HG03108 (cell line): ENCODE measurements around the gene USP17L10.
"Not testable (repeated sequence)": the region's sequence is repeated elsewhere in the genome, so short reads cannot be mapped to it uniquely, and the experiment has no call there.

Source experiments
- ATAC-seq: cut with Tn5 transposase; IDR thresholded peaks from one replicate; pipeline ENCODE4 v1.9.1; 2021; ENCODE audit warnings: moderate library complexity; ENCODE audit not compliant: unreplicated experiment

The USP17L10 gene, protein sequence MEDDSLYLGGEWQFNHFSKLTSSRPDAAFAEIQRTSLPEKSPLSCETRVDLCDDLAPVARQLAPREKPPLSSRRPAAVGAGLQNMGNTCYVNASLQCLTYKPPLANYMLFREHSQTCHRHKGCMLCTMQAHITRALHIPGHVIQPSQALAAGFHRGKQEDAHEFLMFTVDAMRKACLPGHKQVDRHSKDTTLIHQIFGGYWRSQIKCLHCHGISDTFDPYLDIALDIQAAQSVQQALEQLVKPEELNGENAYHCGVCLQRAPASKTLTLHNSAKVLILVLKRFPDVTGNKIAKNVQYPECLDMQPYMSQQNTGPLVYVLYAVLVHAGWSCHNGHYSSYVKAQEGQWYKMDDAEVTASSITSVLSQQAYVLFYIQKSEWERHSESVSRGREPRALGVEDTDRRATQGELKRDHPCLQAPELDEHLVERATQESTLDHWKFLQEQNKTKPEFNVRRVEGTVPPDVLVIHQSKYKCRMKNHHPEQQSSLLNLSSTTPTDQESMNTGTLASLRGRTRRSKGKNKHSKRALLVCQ

DNA sequence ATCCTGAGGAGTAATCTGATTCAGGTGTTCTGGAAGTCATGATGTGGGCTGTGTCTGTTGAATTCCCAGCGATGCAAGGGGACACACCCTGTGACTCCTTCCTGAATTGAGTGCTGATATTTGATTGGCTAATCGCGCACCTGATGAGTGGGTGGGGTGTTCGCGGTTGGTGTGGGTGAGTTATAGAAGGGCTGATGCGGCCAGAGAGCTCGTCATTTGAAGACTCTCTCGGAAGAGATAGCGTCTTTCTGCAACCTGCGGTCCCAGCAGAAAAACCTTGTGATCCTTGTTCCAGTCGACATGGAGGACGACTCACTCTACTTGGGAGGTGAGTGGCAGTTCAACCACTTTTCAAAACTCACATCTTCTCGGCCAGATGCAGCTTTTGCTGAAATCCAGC, at the start of gene USP17L10:
USP17L10 (plus strand) TSS at position 301 of the 400 bp plus-strand sequence; CDS start at position 301, 0 bp downstream.
- ATAC-seq = not testable (repeated sequence)

- not testable (repeated sequence) for ATAC-seq
Measured at GRCh38 chr4:9165990-9166389, 44.5 kb upstream of the USP17L10 start.

DNA sequence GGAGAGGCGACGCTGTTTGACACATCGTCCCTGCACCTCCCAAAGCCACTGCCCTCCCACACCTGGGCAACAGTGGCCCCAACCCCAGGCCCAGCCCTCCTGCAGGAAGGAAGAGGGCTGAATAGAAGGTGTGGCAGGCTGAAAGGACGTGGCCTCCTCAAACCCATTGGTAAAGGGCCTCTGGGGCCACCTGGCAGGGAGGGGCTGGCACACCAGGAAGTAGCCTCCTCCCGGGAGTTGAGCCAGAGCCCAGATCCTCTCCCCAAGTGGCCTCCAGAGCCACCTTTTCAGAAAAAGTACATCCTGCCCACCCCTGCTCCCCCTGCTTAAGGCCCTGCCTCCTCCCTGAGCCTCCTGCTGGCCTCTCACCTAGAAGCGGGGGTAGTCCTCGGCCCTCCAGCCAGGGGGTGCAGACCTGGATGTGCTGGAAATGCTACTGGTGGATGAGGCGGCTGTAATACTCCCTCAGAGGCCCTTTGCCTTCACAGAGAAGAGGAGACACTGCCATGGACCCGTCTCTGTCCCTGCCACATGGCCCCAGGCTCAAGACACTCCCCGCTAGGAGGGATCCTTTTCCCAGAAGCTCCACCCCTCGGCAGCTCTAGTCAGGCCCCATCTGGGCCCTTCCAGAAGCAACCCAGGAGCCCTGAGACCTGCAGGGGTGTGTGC, 40.5 kb upstream of the USP17L10 start, which contains the start of gene FAM90A26:
FAM90A26 (plus strand) TSS at position 619 of the 669 bp plus-strand sequence. CDS start 2,764 bp downstream, outside the sequence.
- ATAC-seq = not testable (repeated sequence)

GRCh38 chr4:9214701-9215100, 4.2 kb downstream of the USP17L10 start:
- ATAC-seq = not testable (repeated sequence)

GRCh38 chr4:9215105-9215504, 4.6 kb downstream of the USP17L10 start, which contains the start of gene USP17L11:
Gene USP17L11 (plus strand): TSS chr4:9215405. CDS start chr4:9215405, 0 bp downstream.
- ATAC-seq = not testable (repeated sequence)

- not testable (repeated sequence) for ATAC-seq
Measured at GRCh38 chr4:9219852-9220251, 9.4 kb downstream of the USP17L10 start, which contains the start of gene USP17L12. Gene USP17L12 (plus strand): TSS chr4:9220152. CDS start chr4:9220152, 0 bp downstream.

- not testable (repeated sequence) for ATAC-seq
Measured at GRCh38 chr4:9224596-9224995, 14.1 kb downstream of the USP17L10 start, which contains the start of gene USP17L13. Gene USP17L13 (plus strand): TSS chr4:9224896. CDS start chr4:9224896, 0 bp downstream.

DNA sequence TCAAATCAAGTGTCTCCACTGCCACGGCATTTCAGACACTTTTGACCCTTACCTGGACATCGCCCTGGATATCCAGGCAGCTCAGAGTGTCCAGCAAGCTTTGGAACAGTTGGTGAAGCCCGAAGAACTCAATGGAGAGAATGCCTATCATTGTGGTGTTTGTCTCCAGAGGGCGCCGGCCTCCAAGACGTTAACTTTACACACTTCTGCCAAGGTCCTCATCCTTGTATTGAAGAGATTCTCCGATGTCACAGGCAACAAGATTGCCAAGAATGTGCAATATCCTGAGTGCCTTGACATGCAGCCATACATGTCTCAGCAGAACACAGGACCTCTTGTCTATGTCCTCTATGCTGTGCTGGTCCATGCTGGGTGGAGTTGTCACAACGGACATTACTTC, 19.8 kb downstream of the USP17L10 start:
- ATAC-seq = not testable (repeated sequence)

GRCh38 chr4:9234085-9234484, 23.6 kb downstream of the USP17L10 start, which contains the start of gene USP17L15:
Gene USP17L15 (plus strand): TSS chr4:9234385. CDS start chr4:9234385, 0 bp downstream.
- not testable (repeated sequence) for ATAC-seq

- not testable (repeated sequence) for ATAC-seq
Measured at GRCh38 chr4:9238461-9238860, 28.0 kb downstream of the USP17L10 start.

DNA sequence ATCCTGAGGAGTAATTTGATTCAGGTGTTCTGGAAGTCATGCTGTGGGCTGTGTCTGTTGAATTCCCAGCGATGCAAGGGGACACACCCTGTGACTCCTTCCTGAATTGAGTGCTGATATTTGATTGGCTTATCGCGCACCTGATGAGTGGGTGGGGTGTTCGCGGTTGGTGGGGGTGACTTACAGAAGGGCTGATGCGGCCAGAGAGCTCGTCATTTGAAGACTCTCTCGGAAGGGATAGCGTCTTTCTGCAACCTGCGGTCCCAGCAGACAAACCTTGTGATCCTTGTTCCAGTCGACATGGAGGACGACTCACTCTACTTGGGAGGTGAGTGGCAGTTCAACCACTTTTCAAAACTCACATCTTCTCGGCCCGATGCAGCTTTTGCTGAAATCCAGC, 33.1 kb downstream of the USP17L10 start, which contains the start of gene USP17L17:
USP17L17 (plus strand) TSS at position 301 of the 400 bp plus-strand sequence; CDS start at position 301, 0 bp downstream.
- ATAC-seq = not testable (repeated sequence)

GRCh38 chr4:9247953-9248680, 37.7 kb downstream of the USP17L10 start, which contains the start of gene USP17L18:
Gene USP17L18 (plus strand): TSS chr4:9248630. CDS start chr4:9248630, 0 bp downstream.
- not testable (repeated sequence) for ATAC-seq

DNA sequence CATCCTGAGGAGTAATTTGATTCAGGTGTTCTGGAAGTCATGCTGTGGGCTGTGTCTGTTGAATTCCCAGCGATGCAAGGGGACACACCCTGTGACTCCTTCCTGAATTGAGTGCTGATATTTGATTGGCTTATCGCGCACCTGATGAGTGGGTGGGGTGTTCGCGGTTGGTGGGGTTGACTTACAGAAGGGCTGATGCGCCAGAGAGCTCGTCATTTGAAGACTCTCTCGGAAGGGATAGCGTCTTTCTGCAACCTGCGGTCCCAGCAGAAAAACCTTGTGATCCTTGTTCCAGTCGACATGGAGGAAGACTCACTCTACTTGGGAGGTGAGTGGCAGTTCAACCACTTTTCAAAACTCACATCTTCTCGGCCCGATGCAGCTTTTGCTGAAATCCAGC, 42.6 kb downstream of the USP17L10 start, which contains the start of gene USP17L19:
USP17L19 (plus strand) TSS at position 301 of the 400 bp plus-strand sequence; CDS start at position 301, 0 bp downstream.
- not testable (repeated sequence) for ATAC-seq

DNA sequence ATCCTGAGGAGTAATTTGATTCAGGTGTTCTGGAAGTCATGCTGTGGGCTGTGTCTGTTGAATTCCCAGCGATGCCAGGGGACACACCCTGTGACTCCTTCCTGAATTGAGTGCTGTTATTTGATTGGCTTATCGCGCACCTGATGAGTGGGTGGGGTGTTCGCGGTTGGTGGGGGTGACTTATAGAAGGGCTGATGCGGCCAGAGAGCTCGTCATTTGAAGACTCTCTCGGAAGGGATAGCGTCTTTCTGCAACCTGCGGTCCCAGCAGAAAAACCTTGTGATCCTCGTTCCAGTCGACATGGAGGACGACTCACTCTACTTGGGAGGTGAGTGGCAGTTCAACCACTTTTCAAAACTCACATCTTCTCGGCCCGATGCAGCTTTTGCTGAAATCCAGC, 47.4 kb downstream of the USP17L10 start, which contains the start of gene USP17L20:
USP17L20 (plus strand) TSS at position 301 of the 400 bp plus-strand sequence; CDS start at position 301, 0 bp downstream.
- ATAC-seq = not testable (repeated sequence)
